ACC112 (cell line): Measurements from ENCODE around the gene DNAH10.

Experiments
- H2AFZ ChIP-seq: fragments of 200-600 bp; sonication (generic); one replicate; pipeline ENCODE4 v1.6.0; 2017; ENCODE audit warnings: antibody characterized with exemption, low read length; ENCODE audit not compliant: unreplicated experiment
- H3K27ac ChIP-seq: fragments of 200-600 bp; sonication (generic); 2 replicates; pipeline ENCODE4 v1.5.1; 2014; ENCODE audit warnings: low read depth, mild to moderate bottlenecking, antibody characterized with exemption, low read length, moderate library complexity
- H3K27me3 ChIP-seq: fragments of 200-600 bp; sonication (generic); 2 replicates; pipeline ENCODE4 v1.6.1; 2014; ENCODE audit warnings: mild to moderate bottlenecking, antibody characterized with exemption, low read length, moderate library complexity, mixed read lengths; ENCODE audit not compliant: insufficient read depth
- H3K36me3 ChIP-seq: fragments of 200-600 bp; sonication (generic); 2 replicates; pipeline ENCODE4 v1.6.1; 2016; ENCODE audit warnings: mild to moderate bottlenecking, antibody characterized with exemption, low read length, moderate library complexity, mixed read lengths; ENCODE audit not compliant: insufficient read depth
- H3K4me1 ChIP-seq: fragments of 200-600 bp; sonication (generic); one replicate; pipeline ENCODE4 v1.6.1; 2016; ENCODE audit warnings: low read length, mixed read lengths; ENCODE audit not compliant: insufficient read depth, unreplicated experiment, control insufficient read depth
- H3K4me3 ChIP-seq: fragments of 200-600 bp; sonication (generic); 2 replicates; pipeline ENCODE4 v1.5.1; 2014; ENCODE audit warnings: mild to moderate bottlenecking, low read depth, low read length
- H3K79me2 ChIP-seq: fragments of 200-600 bp; sonication (generic); one replicate; pipeline ENCODE4 v1.6.0; 2016; ENCODE audit warnings: low read length; ENCODE audit not compliant: control insufficient read depth, unreplicated experiment, insufficient read depth

The DNAH10 gene

DNA sequence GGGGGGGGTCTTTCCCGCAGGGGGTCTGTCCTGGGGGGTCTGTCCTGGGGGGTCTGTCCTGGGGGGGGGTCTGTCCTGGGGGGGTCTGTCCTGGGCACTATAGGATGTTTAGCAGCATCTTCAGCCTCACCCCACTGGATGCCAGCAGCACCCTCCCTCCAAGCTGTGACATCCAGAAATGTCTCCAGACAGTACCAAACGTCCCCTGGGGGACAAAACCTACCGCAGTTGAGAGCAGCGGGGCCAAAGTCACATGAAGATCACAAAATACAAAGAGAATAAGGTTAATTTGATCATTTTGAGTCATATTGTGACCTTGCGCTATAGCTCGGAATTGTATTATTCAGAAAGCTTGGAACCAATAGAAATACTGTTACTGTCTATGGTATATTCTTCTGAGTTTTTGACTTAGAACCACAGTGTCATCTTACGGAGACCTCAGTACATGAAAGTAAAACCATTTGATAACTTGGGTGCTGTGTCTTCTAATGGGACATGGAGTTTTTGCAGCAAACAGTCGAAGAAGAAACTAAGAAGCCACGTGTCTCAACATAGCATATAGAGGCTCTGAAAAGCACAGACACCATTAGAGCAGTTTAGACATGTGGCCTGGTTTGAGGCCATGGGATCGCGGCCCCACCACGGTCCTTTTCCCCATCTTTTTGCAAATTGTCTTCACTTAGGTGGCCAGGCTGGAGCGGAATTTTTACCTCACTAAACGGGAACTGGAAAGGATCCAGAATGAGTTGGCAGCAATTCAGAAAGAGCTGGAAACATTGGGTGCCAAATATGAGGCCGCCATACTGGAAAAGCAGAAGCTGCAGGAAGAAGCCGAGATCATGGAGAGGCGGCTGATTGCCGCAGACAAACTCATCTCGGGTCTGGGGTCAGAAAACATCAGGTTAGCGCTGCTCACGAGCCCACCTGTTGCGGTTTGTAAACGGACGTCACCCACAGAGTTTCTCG lies 150.6 kb downstream of the DNAH10 start:
- Histone ChIP-seq H3K36me3 (no peaks in the 10 kb centered on the region), H3K4me1 (peaks cover 3% of the 10 kb centered on the region), H2AFZ (no peak overlapping the region), H3K4me3 (no peak overlapping the region), H3K27me3 (peaks cover 11% of the 10 kb centered on the region; the same call in 1 of the 2 replicates), H3K27ac (no peak overlapping the region), H3K79me2 (no peaks in the 10 kb centered on the region)

- no peaks in the 10 kb centered on the region for H3K79me2 ChIP-seq
- no peak overlapping the region for H2AFZ ChIP-seq
- H3K27me3 ChIP-seq = peaks cover 13% of the 10 kb centered on the region; the same call in 1 of the 2 replicates
- no peaks in the 10 kb centered on the region for H3K36me3 ChIP-seq
- H3K4me3 ChIP-seq = no peak overlapping the region
- no peaks in the 10 kb centered on the region for H3K4me1 ChIP-seq
- no peak overlapping the region for H3K27ac ChIP-seq
Observed at GRCh38 chr12:123914726-123915333, 152.7 kb downstream of the DNAH10 start.

- H3K4me3 ChIP-seq = no peak overlapping the region
- H3K4me1 ChIP-seq = no peaks in the 10 kb centered on the region
- H3K27ac ChIP-seq = no peak overlapping the region
- H3K36me3 ChIP-seq = no peaks in the 10 kb centered on the region
- H2AFZ ChIP-seq = no peak overlapping the region
- no peaks in the 10 kb centered on the region for H3K79me2 ChIP-seq
- peaks cover 13% of the 10 kb centered on the region; the same call in 1 of the 2 replicates for H3K27me3 ChIP-seq
Observed at GRCh38 chr12:123916729-123917128, 154.6 kb downstream of the DNAH10 start.

DNA sequence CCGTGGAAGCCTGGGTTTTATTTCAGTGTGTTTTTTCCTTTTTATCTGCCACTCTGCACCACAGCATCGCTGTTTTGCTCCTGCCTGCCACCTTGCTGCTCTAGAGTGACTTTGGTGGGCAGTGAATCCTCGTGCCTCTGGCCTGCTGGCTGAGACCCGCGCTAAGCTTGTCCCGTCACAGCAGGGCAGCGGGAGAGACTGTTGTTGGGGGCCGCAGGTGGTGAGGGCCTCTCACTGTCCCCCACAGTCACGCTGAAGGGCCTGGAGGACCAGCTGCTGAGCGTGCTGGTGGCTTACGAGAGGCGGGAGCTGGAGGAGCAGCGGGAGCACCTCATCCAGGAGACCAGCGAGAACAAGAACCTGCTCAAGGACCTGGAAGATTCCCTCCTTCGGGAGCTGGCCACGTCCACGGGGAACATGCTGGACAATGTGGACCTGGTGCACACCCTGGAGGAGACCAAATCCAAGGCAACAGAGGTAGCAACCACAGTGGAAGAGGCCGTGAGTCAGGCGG lies 155.3 kb downstream of the DNAH10 start:
- Histone ChIP-seq H3K36me3 (no peaks in the 10 kb centered on the region), H2AFZ (no peak overlapping the region), H3K4me3 (no peak overlapping the region), H3K27ac (no peak overlapping the region), H3K4me1 (no peaks in the 10 kb centered on the region), H3K79me2 (no peaks in the 10 kb centered on the region), H3K27me3 (peaks cover 13% of the 10 kb centered on the region; the same call in 1 of the 2 replicates)

DNA sequence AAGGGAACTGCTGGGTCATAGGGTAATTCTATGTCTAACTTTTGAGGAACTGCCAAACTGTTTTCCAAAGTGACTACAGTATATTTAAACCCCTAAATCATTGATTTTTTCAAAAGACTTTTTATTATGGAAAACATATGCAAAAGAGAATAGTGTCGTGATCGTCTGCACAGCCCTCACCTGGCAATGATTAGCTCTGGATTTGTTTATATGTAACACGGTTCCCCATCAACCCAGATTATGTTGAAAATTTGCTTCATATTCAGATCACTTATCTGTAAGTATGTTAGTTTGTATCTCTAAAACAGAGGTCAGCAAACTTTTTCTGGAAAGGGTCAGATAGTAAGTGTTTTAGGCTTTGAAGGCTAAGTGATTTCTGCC lies 157.9 kb downstream of the DNAH10 start:
- H3K4me1 ChIP-seq = no peaks in the 10 kb centered on the region
- no peak overlapping the region for H2AFZ ChIP-seq
- no peak overlapping the region for H3K4me3 ChIP-seq

GRCh38 chr12:123923038-123923437 lies 160.9 kb downstream of the DNAH10 start:
- Histone ChIP-seq H3K79me2 (no peaks in the 10 kb centered on the region), H2AFZ (no peak overlapping the region), H3K4me1 (no peaks in the 10 kb centered on the region), H3K36me3 (no peaks in the 10 kb centered on the region), H3K4me3 (no peak overlapping the region), H3K27me3 (no peaks in the 10 kb centered on the region), H3K27ac (no peak overlapping the region)

More for the DNA sequence above, 157.9 kb downstream of the DNAH10 start:
- Histone ChIP-seq H3K27me3 (peaks cover 13% of the 10 kb centered on the region; the same call in 1 of the 2 replicates), H3K27ac (no peak overlapping the region), H3K79me2 (no peaks in the 10 kb centered on the region), H3K36me3 (no peaks in the 10 kb centered on the region)

- H3K4me3 ChIP-seq = no peak overlapping the region
- no peaks in the 10 kb centered on the region for H3K79me2 ChIP-seq
- H3K4me1 ChIP-seq = no peaks in the 10 kb centered on the region
- no peak overlapping the region for H2AFZ ChIP-seq
- H3K27me3 ChIP-seq = no peaks in the 10 kb centered on the region
- no peak overlapping the region for H3K27ac ChIP-seq
- H3K36me3 ChIP-seq = no peaks in the 10 kb centered on the region
Observed at GRCh38 chr12:123923927-123924326, 161.8 kb downstream of the DNAH10 start.

DNA sequence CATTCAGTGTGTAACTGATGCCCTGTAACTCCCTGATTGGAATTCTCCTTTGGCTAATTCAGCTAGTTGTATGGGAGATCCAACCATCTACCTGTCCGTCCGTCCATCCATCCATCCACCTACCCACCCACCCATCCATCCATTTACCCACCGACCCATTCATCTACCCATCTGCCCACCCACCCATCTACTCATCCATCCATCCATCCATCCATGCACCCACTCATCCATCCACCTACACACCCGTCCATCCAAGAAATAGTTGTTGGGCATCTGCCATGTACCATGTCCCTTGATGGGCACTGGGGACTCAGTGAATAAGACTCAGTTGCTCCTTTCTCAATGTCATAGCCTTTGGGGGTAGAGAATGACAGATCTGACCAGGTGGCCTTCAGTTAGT lies 162.4 kb downstream of the DNAH10 start:
- H3K4me3 ChIP-seq = no peak overlapping the region
- H3K4me1 ChIP-seq = no peaks in the 10 kb centered on the region
- H3K27me3 ChIP-seq = no peaks in the 10 kb centered on the region
- no peak overlapping the region for H3K27ac ChIP-seq
- H3K36me3 ChIP-seq = no peaks in the 10 kb centered on the region
- H3K79me2 ChIP-seq = no peaks in the 10 kb centered on the region
- H2AFZ ChIP-seq = no peak overlapping the region

DNA sequence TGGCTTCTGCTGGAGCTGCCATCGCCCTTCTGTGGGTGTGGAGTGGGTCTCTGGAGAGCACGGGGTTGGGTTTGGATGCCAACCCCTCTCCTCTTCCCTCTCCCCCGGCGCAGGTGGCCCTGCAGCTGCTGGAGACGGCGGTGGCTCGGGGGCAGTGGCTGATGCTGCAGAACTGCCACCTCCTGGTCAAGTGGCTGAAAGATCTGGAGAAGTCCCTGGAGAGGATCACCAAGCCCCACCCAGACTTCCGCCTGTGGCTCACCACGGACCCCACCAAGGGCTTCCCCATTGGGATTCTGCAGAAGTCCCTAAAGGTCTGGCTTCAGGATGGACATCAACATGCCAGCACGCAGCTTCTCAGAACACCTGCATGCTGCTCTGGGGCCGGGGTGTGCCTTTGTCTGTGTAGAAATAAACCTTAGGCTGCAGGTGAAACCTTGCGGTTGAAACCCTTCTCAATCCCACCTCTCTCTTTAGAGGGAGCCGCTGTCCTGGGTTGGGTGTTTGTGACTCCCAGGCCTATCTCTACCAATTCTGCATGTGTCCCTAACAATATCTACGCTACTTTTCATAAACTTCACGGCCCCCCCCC lies 166.3 kb downstream of the DNAH10 start:
- H3K4me3 ChIP-seq = no peak overlapping the region
- no peaks in the 10 kb centered on the region for H3K36me3 ChIP-seq
- H3K27me3 ChIP-seq = no peaks in the 10 kb centered on the region
- no peak overlapping the region for H3K27ac ChIP-seq
- H3K79me2 ChIP-seq = no peaks in the 10 kb centered on the region
- H3K4me1 ChIP-seq = no peaks in the 10 kb centered on the region
- H2AFZ ChIP-seq = no peak overlapping the region

GRCh38 chr12:123928897-123929296 lies 166.8 kb downstream of the DNAH10 start:
- H3K27me3 ChIP-seq = no peaks in the 10 kb centered on the region
- no peaks in the 10 kb centered on the region for H3K36me3 ChIP-seq
- H3K27ac ChIP-seq = no peak overlapping the region
- H3K4me1 ChIP-seq = no peaks in the 10 kb centered on the region
- no peak overlapping the region for H3K4me3 ChIP-seq
- H3K79me2 ChIP-seq = no peaks in the 10 kb centered on the region
- H2AFZ ChIP-seq = no peak overlapping the region
